ENCODE measurements around the gene APBA1. TPM values are rescaled to one million over a fixed set of nuclear protein-coding genes. Genes with fewer than 3 reads are reported as not detected.

The APBA1 gene
- total RNA-seq, 3 donors from 2014 or later, result 10.1 to 14.4 (median 12.7) TPM

DNA sequence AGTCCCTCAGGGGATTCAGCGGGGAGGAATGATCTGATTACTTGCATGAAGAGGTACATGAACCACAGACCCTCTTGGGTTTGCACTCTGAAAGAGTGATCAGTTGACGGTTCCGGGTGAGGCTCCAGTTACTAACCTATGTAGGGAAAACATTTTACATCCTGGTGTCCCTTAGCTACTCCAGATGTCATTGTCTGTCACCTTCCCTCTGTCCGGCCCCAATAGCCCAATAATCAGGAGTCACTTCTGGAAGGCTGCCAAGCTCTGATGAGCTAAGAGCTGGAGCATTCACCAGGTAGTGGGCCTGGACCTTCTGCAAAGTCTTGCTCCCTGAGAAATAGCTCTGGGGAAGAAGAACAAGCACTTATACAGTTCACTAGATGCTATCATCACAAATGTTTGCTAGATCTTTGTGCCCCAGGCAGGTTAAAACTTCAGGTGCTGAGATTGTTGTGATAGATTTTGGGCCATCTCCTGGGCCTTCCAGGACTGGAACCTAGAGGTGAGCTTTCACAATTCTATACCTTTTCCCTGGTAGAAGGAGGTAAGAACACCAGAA lies 282.7 kb downstream of the APBA1 start:
- H3K4me1 ChIP-seq (ENCODE audit: low read depth), result no peaks in the 10 kb centered on the region
- no peaks in the 10 kb centered on the region for H3K36me3 ChIP-seq (ENCODE audit: low read depth)
- intact Hi-C loops (cut with DNase I, micrococcal nuclease), result no loop called here
- no peaks in the 10 kb centered on the region for H3K9me3 ChIP-seq
- DNase-seq (no peak), ATAC-seq (no peak)
- H3K4me3 ChIP-seq, result no peak overlapping the region
- TF ChIP-seq, protein P1, sequence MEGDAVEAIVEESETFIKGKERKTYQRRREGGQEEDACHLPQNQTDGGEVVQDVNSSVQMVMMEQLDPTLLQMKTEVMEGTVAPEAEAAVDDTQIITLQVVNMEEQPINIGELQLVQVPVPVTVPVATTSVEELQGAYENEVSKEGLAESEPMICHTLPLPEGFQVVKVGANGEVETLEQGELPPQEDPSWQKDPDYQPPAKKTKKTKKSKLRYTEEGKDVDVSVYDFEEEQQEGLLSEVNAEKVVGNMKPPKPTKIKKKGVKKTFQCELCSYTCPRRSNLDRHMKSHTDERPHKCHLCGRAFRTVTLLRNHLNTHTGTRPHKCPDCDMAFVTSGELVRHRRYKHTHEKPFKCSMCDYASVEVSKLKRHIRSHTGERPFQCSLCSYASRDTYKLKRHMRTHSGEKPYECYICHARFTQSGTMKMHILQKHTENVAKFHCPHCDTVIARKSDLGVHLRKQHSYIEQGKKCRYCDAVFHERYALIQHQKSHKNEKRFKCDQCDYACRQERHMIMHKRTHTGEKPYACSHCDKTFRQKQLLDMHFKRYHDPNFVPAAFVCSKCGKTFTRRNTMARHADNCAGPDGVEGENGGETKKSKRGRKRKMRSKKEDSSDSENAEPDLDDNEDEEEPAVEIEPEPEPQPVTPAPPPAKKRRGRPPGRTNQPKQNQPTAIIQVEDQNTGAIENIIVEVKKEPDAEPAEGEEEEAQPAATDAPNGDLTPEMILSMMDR (IDR thresholded peaks at IDR 0.05), result no peak

DNA sequence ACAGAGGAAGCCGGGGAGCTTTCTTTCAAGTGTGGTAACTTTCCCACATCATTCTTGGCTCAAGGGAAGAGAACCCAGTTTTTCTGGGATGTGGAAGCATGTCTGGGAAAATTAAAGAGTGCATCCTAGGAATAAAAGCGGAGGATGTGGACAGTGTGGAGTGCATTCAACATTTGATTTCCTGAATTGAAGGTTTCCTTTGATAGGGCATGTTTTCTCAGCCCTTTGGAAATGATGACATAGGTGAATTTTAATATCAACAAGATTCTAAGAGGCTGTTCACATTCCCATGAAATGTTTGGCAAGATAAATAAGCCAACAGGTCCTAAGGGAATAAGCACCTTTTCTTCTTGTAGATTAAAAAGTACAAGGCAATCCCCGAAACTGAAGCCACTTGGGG lies 283.6 kb downstream of the APBA1 start:
- Histone ChIP-seq H3K9me3 (no peaks in the 10 kb centered on the region), H3K4me1 (ENCODE audit: low read depth) (no peaks in the 10 kb centered on the region), H3K36me3 (ENCODE audit: low read depth) (no peaks in the 10 kb centered on the region), H3K4me3 (no peak overlapping the region)
- no peak for ATAC-seq
- DNase-seq, result no peak
- TF ChIP-seq, protein P1 (IDR thresholded peaks at IDR 0.05), result no peak
- intact Hi-C loops (cut with DNase I, micrococcal nuclease), result no loop called here

DNA sequence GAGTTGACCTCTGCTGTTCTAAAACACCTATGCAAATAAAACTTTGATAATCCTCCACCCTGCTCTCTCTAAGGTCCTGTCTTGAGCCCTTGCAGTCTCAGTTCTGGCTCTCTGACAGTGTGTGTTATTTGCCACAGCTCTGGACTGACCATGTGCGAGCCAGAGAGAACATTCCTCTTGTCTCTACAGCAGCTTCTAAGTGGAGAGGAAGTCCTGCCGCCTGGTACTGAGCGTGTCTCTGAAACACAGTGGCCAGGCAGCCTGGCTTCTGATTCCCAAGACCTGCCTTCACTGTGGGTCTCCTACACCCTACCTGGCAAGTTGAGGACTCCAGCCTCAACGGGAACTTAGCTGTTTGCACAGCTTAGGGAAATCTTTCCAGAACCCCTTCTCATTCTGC lies 285.5 kb downstream of the APBA1 start:
- no peak for ATAC-seq
- TF ChIP-seq, protein P1 (IDR thresholded peaks at IDR 0.05), result no peak
- H3K9me3 ChIP-seq, result no peaks in the 10 kb centered on the region
- H3K4me3 ChIP-seq, result no peak overlapping the region
- no peaks in the 10 kb centered on the region for H3K36me3 ChIP-seq (ENCODE audit: low read depth)
- no peak for DNase-seq
- no peaks in the 10 kb centered on the region for H3K4me1 ChIP-seq (ENCODE audit: low read depth)
- intact Hi-C loops (cut with DNase I, micrococcal nuclease), result no loop called here

DNA sequence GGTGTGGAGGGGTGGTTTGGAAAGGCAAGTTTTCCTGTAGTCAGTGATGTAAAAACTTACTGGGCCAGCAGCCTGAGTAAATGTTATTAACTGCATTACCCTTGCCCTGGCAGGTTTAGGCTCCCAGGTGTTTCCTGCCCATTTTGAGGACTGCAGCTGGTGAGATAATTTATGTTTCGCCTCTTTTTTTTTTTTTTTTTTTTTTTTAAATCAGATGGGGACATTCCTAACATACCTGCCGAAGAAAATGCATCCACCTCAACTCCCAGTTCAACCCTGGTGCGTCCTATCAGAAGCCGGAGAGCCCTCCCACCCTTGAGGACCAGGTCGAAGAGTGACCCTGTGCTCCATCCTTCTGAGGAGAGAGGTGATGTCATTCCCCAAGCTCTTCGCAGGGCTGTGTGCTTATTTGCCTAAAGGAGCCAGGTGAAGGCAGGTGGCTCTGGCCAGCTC lies 286.6 kb downstream of the APBA1 start:
- Histone ChIP-seq H3K4me1 (ENCODE audit: low read depth) (no peaks in the 10 kb centered on the region), H3K9me3 (no peaks in the 10 kb centered on the region), H3K4me3 (no peak overlapping the region), H3K36me3 (ENCODE audit: low read depth) (no peaks in the 10 kb centered on the region)
- ATAC-seq (no peak), DNase-seq (no peak)
- TF ChIP-seq, protein P1 (IDR thresholded peaks at IDR 0.05), result no peak
- intact Hi-C loops (cut with DNase I, micrococcal nuclease), result no loop called here

DNA sequence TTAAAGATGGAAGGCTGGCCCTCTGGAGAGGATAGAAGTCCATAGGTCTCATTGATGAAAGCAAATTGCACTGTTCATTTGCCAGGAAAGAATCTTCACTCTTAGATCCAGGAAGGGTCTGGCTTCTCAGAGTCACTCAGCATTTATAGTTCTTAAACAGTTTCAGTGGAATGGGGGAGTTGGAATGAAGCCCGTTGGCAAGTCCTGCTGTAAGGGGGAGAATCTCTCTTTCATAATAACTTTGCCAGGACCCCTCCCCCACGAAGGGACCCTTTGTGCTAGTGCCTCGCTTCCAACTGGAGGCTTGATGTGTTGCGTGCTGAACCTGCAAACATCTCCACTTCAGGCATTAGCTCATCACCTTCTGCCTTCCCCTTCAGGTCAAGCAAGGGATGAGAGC lies 290.0 kb downstream of the APBA1 start:
- intact Hi-C loops (cut with DNase I, micrococcal nuclease), result no loop called here
- DNase-seq (no peak), ATAC-seq (no peak)
- no peaks in the 10 kb centered on the region for H3K4me1 ChIP-seq (ENCODE audit: low read depth)
- TF ChIP-seq, protein P1 (IDR thresholded peaks at IDR 0.05), result no peak
- H3K9me3 ChIP-seq, result no peaks in the 10 kb centered on the region
- no peak overlapping the region for H3K4me3 ChIP-seq
- no peaks in the 10 kb centered on the region for H3K36me3 ChIP-seq (ENCODE audit: low read depth)

DNA sequence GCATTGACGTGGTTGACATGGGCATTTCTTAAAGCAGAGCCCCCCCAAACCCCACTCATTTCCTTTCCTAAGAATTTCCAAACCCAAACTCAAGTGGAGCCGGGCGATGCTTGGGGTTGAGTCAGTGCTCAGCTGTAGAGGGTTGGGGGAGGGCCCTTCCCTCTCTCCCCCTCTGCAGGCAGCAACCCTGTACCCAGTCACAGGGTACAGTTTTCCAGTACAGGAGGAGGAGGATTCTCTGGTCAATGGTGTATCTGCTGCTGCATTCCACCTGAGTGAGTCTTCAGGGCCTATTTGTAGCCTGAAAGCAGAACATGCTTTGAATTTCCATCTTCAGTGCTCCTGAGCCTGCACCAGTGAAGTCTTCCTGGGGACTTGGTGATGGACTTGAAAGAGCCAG lies 291.4 kb downstream of the APBA1 start:
- H3K9me3 ChIP-seq, result no peaks in the 10 kb centered on the region
- TF ChIP-seq, protein P1 (IDR thresholded peaks at IDR 0.05), result no peak
- ATAC-seq (no peak), DNase-seq (no peak)
- H3K4me1 ChIP-seq (ENCODE audit: low read depth), result no peaks in the 10 kb centered on the region
- no peak overlapping the region for H3K4me3 ChIP-seq
- H3K36me3 ChIP-seq (ENCODE audit: low read depth), result no peaks in the 10 kb centered on the region
- intact Hi-C loops (cut with DNase I, micrococcal nuclease), result no loop called here

All from mucosa of descending colon (tissue), 3 donors.